Neural crest cell (in vitro differentiated cells): Measurements from ENCODE around the gene SFT2D3. TPM values are rescaled to one million over a fixed set of nuclear protein-coding genes. Genes with fewer than 3 reads are reported as not detected.
A peak's percentile ranks its signal among the peaks of the same experiment; 100 is the strongest.

Experiments used
- DNase-seq: peaks from one replicate; pipeline ENCODE4 v3.0.0; 2021; ENCODE audit warnings: low read depth, mixed read lengths, low spot score
- H3K27ac Mint-ChIP-seq: one replicate; pipeline ENCODE4 v1.8.0; 2021; ENCODE audit warnings: mild to moderate bottlenecking, mixed read lengths; ENCODE audit not compliant: unreplicated experiment
- H3K27me3 Mint-ChIP-seq: 2 replicates; pipeline ENCODE4 v1.8.0; 2021; ENCODE audit warnings: low read depth, mild to moderate bottlenecking, mixed read lengths
- H3K36me3 Mint-ChIP-seq: 2 replicates; pipeline ENCODE4 v1.8.0; 2021; ENCODE audit warnings: low read depth, mild to moderate bottlenecking, mixed read lengths
- H3K4me1 Mint-ChIP-seq: 2 replicates; pipeline ENCODE4 v1.8.0; 2021; ENCODE audit warnings: mixed read lengths
- H3K4me3 Mint-ChIP-seq: one replicate; pipeline ENCODE4 v1.8.0; 2021; ENCODE audit warnings: mild to moderate bottlenecking, mixed read lengths
- H3K9me3 Mint-ChIP-seq: 2 replicates; pipeline ENCODE4 v1.8.0; 2021; ENCODE audit warnings: mixed read lengths
- long read RNA-seq: library from polyadenylated mRNA; unstranded; transcript quantifications from one replicate; pipeline ENCODE4 v2.0.0, GENCODE V29; 2020
- total RNA-seq: library from RNA; stranded (reverse); gene quantifications from 2 replicates; pipeline ENCODE4 v1.2.1, GENCODE V29; 2021
- TF ChIP-seq, protein P1 (sequence below): fragments of 200-600 bp; sonication (generic); conservative IDR thresholded peaks from 2 replicates; pipeline ENCODE4 v1.5.0; 2021; ENCODE audit warnings: antibody characterized with exemption, mild to moderate bottlenecking

SFT2D3 gene
- total RNA-seq = 18.8 TPM in 2 replicates
- long read RNA-seq, partial matches to known transcripts = 0 of 1 reads
- long read RNA-seq, other reads (novel, unspliced or antisense) = 0 of 1 reads

GRCh38 chr2:127701193-127701650, at the start of gene SFT2D3:
TSS of gene SFT2D3 (plus strand) at chr2:127701497. CDS start at chr2:127701529, 32 bp downstream.
- H3K9me3 Mint-ChIP-seq = no peaks in the 10 kb centered on the region
- H3K4me3 Mint-ChIP-seq = peak within 1 kb of the TSS; percentile 97
- H3K4me1 Mint-ChIP-seq = peaks cover 35% of the 10 kb centered on the region
- TF ChIP-seq, protein P1, sequence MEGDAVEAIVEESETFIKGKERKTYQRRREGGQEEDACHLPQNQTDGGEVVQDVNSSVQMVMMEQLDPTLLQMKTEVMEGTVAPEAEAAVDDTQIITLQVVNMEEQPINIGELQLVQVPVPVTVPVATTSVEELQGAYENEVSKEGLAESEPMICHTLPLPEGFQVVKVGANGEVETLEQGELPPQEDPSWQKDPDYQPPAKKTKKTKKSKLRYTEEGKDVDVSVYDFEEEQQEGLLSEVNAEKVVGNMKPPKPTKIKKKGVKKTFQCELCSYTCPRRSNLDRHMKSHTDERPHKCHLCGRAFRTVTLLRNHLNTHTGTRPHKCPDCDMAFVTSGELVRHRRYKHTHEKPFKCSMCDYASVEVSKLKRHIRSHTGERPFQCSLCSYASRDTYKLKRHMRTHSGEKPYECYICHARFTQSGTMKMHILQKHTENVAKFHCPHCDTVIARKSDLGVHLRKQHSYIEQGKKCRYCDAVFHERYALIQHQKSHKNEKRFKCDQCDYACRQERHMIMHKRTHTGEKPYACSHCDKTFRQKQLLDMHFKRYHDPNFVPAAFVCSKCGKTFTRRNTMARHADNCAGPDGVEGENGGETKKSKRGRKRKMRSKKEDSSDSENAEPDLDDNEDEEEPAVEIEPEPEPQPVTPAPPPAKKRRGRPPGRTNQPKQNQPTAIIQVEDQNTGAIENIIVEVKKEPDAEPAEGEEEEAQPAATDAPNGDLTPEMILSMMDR = no peak
- H3K27me3 Mint-ChIP-seq = no peaks in the 10 kb centered on the region
- DNase-seq = peak; percentile 80
- peak within 1 kb of the TSS; percentile 99 for H3K27ac Mint-ChIP-seq
- H3K36me3 Mint-ChIP-seq = peaks cover 10% of the 10 kb centered on the region

GRCh38 chr2:127651971-127652550, 49.2 kb upstream of the SFT2D3 start:
- H3K36me3 Mint-ChIP-seq = no peaks in the 10 kb centered on the region
- TF ChIP-seq, protein P1 = no peak
- DNase-seq = no peak
- H3K27ac Mint-ChIP-seq = peak overlapping the region; percentile 97
- peak overlapping the region; percentile 71 for H3K4me3 Mint-ChIP-seq
- H3K27me3 Mint-ChIP-seq = no peaks in the 10 kb centered on the region
- no peaks in the 10 kb centered on the region for H3K9me3 Mint-ChIP-seq
- peaks cover 42% of the 10 kb centered on the region for H3K4me1 Mint-ChIP-seq

DNA sequence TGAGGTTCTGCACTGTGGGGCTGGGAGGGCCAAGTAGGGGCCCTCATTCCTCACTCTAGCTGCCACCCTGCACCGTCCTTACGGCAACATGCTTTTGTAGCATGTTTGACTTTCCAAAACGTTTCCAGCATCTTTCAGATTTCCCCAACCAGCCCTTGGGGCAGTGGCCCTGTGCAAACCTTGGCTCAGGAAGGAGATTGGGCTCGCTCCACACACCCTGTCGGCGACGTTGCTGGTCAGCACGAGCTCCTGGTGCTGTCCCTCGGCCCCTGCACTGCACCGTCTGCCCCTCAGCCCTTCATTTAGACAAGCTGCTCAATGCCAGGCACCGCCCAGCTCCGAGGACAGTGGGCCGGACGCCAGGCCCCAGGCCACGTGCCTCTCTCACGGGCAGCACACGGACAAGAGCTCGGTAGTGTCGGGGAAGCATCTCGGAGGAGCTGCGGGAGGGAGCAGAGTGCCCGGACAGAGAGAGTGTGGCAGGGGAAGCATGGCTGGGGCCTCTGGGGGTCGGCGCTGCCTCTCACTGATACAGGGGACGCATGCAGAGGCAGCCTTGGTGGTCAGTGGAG, 48.4 kb upstream of the SFT2D3 start:
- no peaks in the 10 kb centered on the region for H3K9me3 Mint-ChIP-seq
- no peaks in the 10 kb centered on the region for H3K27me3 Mint-ChIP-seq
- TF ChIP-seq, protein P1 = no peak
- H3K27ac Mint-ChIP-seq = peak overlapping the region; percentile 97
- DNase-seq = no peak
- H3K36me3 Mint-ChIP-seq = no peaks in the 10 kb centered on the region
- H3K4me3 Mint-ChIP-seq = no peak overlapping the region
- peaks cover 37% of the 10 kb centered on the region for H3K4me1 Mint-ChIP-seq

GRCh38 chr2:127653421-127654083, 47.7 kb upstream of the SFT2D3 start:
- Mint-ChIP-seq H3K36me3 (no peaks in the 10 kb centered on the region), H3K27ac (peak overlapping the region; percentile 64), H3K27me3 (no peaks in the 10 kb centered on the region), H3K4me1 (peaks cover 35% of the 10 kb centered on the region), H3K4me3 (no peak overlapping the region), H3K9me3 (no peaks in the 10 kb centered on the region)
- TF ChIP-seq, protein P1 = no peak
- no peak for DNase-seq

DNA sequence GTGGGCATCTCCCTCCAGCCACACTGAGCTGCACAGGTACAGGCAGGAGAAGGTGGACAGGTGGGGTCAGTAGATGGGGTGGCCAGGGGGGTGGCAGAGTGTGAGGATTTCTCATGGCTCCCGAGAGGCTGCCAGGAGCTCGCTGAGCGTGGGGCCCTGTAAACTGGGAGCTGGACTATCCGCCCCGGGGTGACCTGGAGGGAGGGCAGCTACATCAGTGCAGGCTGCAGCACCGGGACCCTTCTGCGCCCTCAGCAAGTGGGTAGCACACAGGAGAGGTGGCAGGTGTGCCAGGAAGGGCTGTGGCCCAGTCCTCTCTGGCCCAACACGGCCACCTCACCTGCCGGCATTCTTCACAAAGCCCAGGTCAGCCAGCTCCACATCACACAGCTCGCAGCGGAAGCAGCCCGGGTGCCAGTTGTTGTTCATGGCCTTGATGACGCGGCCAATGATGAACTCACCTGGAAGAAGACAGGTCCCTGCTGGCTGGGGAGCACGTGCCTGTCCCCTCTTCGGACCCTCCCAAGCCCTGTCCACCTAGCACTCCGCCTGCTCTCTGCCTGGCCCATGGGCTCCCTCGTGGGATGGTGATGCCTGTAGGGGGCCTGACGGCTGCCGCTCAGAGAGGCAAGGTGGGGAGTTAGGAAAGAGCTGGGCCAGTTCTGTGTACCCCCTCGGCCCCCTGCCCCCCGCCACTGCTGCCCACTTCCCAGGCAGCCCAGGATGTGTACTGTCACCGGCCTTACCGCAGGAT, 47.0 kb upstream of the SFT2D3 start:
- no peak for DNase-seq
- Mint-ChIP-seq H3K4me1 (peaks cover 35% of the 10 kb centered on the region), H3K4me3 (no peak overlapping the region), H3K27me3 (no peaks in the 10 kb centered on the region), H3K9me3 (no peaks in the 10 kb centered on the region), H3K36me3 (no peaks in the 10 kb centered on the region), H3K27ac (peak overlapping the region; percentile 90)
- TF ChIP-seq, protein P1 = no peak
